ENCODE measurements around the gene GOLT1A.
"Not testable (repeated sequence)": the region's sequence is repeated elsewhere in the genome, so short reads cannot be mapped to it uniquely, and the experiment has no call there.

Gene GOLT1A

DNA sequence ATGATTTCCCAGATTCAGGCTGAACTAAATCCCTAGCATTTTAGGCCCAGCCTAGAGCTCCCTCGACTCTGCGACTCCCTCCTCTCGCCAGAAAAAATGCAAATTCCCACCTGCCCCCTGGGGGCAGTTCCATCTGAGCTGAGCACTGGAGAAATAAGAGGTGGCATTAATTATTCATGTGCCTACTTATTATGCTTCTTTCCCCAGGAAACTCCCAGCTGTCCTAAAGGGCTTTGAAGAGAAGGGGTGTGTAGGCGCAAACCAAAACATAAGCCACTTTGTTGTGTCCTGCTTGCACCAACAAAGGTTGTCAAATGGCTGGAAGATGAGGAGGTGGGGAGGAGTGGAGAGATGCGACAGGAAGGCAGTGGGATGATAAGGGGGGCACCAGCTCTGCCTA is 41.4 kb upstream of the GOLT1A start:
- TF ChIP-seq POLR2A (IDR thresholded peaks at IDR 0.05; ENCODE audit: low read depth, low read length): no peak
- no peak for FAIRE-seq

GRCh38 chr1:204254031-204254661 is 40.4 kb upstream of the GOLT1A start:
- no peak for TF ChIP-seq POLR2A (IDR thresholded peaks at IDR 0.05; ENCODE audit: low read depth, low read length)
- FAIRE-seq (no peak), DNase-seq (ENCODE audit: insufficient read length, low spot score) (no peak)

More for the DNA sequence above, 41.4 kb upstream of the GOLT1A start:
- no peak for DNase-seq (ENCODE audit: insufficient read length, low spot score)

GRCh38 chr1:204251926-204252689 is 38.3 kb upstream of the GOLT1A start:
- FAIRE-seq: no peak
- no peak for TF ChIP-seq POLR2A (IDR thresholded peaks at IDR 0.05; ENCODE audit: low read depth, low read length)

GRCh38 chr1:204251286-204251685 is 37.5 kb upstream of the GOLT1A start:
- no peak for DNase-seq (ENCODE audit: insufficient read length, low spot score)
- TF ChIP-seq POLR2A (IDR thresholded peaks at IDR 0.05; ENCODE audit: low read depth, low read length): no peak
- FAIRE-seq: no peak

More at GRCh38 chr1:204251926-204252689, 38.3 kb upstream of the GOLT1A start:
- no peak for DNase-seq (ENCODE audit: insufficient read length, low spot score)

DNA sequence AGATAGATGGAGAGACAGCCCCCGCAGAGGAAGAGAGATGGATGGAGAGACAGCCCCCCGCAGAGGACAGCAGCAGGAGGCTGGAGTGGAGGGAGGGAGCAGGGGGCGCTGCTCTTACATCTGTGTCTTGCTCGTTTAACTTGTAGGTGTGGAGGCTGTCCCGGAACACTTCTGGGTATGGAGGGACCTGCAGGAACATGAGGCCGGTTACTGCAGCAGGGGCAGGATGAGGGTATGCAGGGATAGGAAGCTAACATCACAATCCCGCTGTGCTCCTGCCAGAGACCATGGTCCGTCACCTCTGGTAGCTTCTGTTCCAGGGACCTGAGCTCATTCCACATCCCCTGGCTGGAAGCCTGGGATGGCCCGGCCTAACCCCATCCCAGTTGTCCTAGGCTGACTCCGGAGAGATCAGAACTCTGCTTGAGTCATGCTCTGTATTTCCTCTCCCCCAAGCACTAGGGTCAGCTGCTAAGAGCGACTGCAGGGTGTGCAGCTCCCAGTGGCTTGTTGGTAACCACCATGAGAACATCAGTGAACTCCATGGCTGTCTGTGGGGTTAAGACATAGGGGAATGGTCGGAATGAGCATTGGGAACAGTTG is 36.7 kb upstream of the GOLT1A start:
- TF ChIP-seq POLR2A (IDR thresholded peaks at IDR 0.05; ENCODE audit: low read depth, low read length): no peak
- DNase-seq (ENCODE audit: insufficient read length, low spot score) (no peak), FAIRE-seq (no peak)

- FAIRE-seq: no peak
- DNase-seq (ENCODE audit: insufficient read length, low spot score): no peak
- no peak for TF ChIP-seq POLR2A (IDR thresholded peaks at IDR 0.05; ENCODE audit: low read depth, low read length)
Measured at GRCh38 chr1:204249736-204250427, 36.1 kb upstream of the GOLT1A start.

GRCh38 chr1:204248954-204249353 is 35.2 kb upstream of the GOLT1A start:
- TF ChIP-seq POLR2A (IDR thresholded peaks at IDR 0.05; ENCODE audit: low read depth, low read length): no peak
- no peak for FAIRE-seq
- no peak for DNase-seq (ENCODE audit: insufficient read length, low spot score)

DNA sequence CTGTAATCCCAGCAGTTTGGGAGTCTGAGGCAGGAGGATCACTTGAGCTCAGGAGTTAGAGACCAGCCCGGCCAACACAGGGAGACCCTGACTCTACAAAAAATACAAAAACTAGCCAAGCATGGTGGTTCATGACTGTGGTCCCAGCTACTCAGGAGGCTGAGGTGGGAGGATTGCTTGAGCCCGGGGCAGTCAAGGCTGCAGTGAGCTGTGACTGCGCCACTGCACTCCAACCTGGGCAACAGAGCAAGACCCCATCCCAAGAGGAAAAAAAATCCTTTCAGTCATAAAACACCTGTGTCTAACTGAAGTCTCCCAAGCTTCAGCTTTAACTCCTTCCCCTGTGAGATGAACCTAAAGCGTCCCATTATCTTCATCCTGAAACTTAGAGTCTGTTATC is 33.1 kb upstream of the GOLT1A start:
- DNase-seq (ENCODE audit: insufficient read length, low spot score) (no peak), FAIRE-seq (no peak)
- TF ChIP-seq POLR2A (IDR thresholded peaks at IDR 0.05; ENCODE audit: low read depth, low read length): no peak

- TF ChIP-seq POLR2A (IDR thresholded peaks at IDR 0.05; ENCODE audit: low read depth, low read length): no peak
- FAIRE-seq (no peak), DNase-seq (ENCODE audit: insufficient read length, low spot score) (no peak)
Measured at GRCh38 chr1:204242920-204243319, 29.1 kb upstream of the GOLT1A start.

- FAIRE-seq (no peak), DNase-seq (ENCODE audit: insufficient read length, low spot score) (no peak)
- TF ChIP-seq POLR2A (IDR thresholded peaks at IDR 0.05; ENCODE audit: low read depth, low read length): no peak
Measured at GRCh38 chr1:204241914-204242313, 28.1 kb upstream of the GOLT1A start.

- no peak for TF ChIP-seq POLR2A (IDR thresholded peaks at IDR 0.05; ENCODE audit: low read depth, low read length)
- DNase-seq (ENCODE audit: insufficient read length, low spot score) (peak; percentile 27), FAIRE-seq (no peak)
Measured at GRCh38 chr1:204241050-204241449, 27.3 kb upstream of the GOLT1A start.

- no peak for TF ChIP-seq POLR2A (IDR thresholded peaks at IDR 0.05; ENCODE audit: low read depth, low read length)
- FAIRE-seq (no peak), DNase-seq (ENCODE audit: insufficient read length, low spot score) (no peak)
Measured at GRCh38 chr1:204240233-204240632, 26.4 kb upstream of the GOLT1A start.

DNA sequence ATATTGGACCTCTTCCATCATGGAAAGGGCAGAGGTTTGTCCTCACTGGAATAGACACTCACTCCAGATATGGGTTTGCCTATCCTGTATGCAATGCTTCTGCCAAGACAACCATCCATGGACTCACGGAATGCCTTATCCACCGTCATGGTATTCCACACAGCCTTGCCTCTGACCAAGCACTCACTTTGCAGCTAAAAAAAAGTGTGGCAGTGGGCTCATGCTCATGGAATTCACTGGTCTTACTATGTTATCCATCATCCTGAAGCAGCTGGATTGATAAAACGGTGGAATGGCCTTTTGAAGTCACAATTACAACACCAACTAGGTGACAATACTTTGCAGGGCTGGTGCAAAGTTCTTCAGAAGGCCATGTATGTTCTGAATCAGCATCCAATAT is 25.6 kb upstream of the GOLT1A start:
- not testable (repeated sequence) for FAIRE-seq

GRCh38 chr1:204238520-204238919 is 24.7 kb upstream of the GOLT1A start:
- FAIRE-seq; DNase-seq (ENCODE audit: insufficient read length, low spot score): not testable (repeated sequence)

More for the DNA sequence above, 25.6 kb upstream of the GOLT1A start:
- not testable (repeated sequence) for DNase-seq (ENCODE audit: insufficient read length, low spot score)

- not testable (repeated sequence) for DNase-seq (ENCODE audit: insufficient read length, low spot score); FAIRE-seq
Measured at GRCh38 chr1:204237515-204237914, 23.7 kb upstream of the GOLT1A start.

Data from H54 (cell line).